Erythroblast (primary cell): ENCODE data around the gene AFF3.

Experiments used
- DNase-seq, 2 experiments: peaks; one replicate each; lab custom pipeline; 2025; lab: John Stamatoyannopoulos, UW
- GATA1 ChIP-seq: IDR thresholded peaks from 2 replicates; pipeline ENCODE4 v1.6.1; 2011; ENCODE audit warnings: low read depth, mild to moderate bottlenecking, control low read depth, low read length, moderate library complexity
- POLR2A ChIP-seq: IDR thresholded peaks from 2 replicates; pipeline ENCODE4 v1.6.1; 2011; ENCODE audit warnings: mild to moderate bottlenecking, low read length

Gene AFF3

DNA sequence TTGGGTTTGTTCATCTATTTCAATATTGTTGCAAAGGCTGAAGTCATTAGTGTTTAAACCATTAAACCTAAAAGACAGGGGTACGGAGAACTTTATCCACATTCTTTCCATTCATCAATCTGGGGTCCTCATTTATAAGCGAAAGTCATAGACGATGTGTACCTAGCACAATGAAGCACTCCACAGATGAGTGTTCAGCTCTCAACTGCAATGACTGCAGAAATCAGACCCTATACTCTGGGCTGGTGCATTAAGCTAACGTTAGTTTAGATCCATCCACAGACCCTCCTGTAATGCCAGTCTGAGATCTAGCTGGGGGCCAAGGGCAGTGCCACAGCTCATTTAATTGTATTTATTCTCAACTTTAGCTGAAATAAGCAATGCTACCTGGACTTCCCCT lies 155.2 kb downstream of the AFF3 start:
- TF ChIP-seq POLR2A (no peak), GATA1 (no peak)
- DNase-seq, result no peak

DNA sequence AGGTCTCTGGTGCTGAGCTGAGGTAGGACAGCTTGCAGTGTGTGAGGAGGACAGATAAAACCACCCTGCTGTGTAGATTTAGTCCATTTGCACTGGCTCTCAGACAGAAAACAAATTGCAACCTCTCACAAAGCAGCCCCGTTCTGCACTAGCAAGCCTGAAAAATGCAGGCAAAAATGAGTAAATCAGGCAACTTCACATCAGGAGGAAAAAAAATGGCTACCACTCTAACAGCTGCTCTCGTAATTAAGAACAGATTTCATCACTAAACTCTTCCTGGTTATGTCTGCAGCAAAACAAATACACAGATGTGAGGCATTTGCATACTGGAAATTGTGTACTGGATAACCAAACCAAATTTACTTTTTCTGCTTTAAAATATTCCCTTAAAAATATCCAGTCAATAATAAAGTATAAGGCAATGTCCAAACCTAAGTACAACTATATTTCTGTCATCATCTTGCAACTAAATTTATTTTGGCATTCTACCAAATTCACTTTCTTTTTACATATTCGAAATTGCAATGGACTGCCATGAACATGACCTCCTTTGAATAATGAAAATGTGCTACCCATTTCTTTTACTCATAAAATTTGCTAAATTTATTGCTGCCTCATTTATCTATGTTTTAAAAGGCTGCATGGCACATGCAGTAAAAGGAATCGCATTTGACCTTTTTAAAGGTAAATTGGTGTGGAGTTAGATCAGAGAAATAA lies 157.4 kb downstream of the AFF3 start:
- TF ChIP-seq GATA1 (no peak), POLR2A (no peak)
- DNase-seq, result no peak

GRCh38 chr2:99982744-99983143 lies 159.6 kb downstream of the AFF3 start:
- DNase-seq, result no peak
- no peak for TF ChIP-seq POLR2A
- TF ChIP-seq GATA1, result no peak

GRCh38 chr2:99981840-99982239 lies 160.6 kb downstream of the AFF3 start:
- TF ChIP-seq GATA1, result no peak
- no peak for TF ChIP-seq POLR2A
- DNase-seq, result no peak

DNA sequence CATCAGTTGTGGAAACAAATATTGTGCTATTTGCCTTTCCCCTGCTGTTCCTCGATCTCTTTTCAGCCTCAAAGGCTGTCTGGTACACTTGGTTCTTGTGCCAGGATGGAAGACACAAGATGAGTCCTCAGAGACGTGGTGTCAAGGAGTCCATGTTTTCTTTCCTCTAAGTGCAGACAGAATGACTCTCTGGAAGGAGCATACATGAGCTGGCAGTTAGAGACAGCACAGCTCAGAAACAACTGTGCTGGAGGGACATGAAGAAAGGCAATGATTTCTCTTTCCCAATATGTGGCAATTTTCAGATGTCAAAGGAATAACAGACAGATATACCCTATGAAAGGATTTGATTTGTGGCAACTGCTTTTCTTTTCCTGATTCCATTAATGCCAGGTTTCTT lies 162.2 kb downstream of the AFF3 start:
- TF ChIP-seq POLR2A (no peak), GATA1 (no peak)
- DNase-seq, result no peak

GRCh38 chr2:99977966-99978365 lies 164.4 kb downstream of the AFF3 start:
- no peak for TF ChIP-seq GATA1
- no peak for TF ChIP-seq POLR2A
- no peak for DNase-seq

- DNase-seq, result no peak
- TF ChIP-seq POLR2A, result no peak
- TF ChIP-seq GATA1, result no peak
These were observed 167.0 kb downstream of the AFF3 start for GRCh38 chr2:99975386-99975785.

GRCh38 chr2:99974682-99975375 lies 167.6 kb downstream of the AFF3 start:
- TF ChIP-seq GATA1 (no peak), POLR2A (no peak)
- DNase-seq, result no peak

DNA sequence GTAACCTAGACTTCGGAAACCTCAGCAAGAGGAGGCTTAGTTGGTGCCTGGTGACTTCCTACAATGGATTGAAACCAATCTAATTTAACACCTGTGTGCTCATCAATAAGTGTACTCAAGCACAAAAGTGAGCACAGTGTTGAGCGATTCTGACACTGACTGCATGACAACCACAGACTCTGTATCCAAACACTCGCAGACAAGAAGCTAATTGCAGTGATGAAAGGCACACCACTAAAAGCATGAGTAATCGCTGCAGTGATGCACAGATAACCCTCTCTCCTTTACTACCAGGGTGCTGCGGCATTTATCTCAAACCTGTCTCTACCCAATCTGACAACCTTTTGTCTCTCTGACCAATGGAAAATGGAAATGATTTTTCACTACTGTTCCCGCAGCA lies 168.1 kb downstream of the AFF3 start:
- TF ChIP-seq GATA1 (no peak), POLR2A (no peak)
- DNase-seq, result no peak

DNA sequence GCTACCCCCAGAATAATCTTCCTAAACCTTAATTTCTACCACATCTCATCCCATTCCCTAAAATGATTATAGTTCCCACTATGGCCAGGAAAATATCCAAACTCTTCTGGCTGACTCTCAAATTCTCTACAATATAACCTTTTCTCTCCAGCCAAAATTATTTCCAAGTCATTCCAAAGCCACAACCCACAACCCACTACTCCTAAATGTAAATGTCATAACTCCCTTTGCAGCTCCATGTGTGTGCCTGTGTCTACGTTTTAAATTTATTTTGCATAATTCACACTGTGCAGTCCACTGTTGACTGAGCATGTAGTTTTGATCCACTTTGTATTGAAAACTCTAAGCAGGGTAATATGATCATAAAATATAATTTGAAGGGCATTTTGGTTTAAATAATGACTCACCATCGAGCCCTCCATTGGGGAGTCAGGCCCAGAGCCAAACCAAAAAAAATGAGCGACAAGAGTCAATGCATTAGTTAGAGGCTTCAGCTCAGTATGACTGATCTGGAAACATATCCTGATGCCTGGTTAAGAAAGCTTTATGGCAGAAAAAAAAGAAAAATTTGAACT lies 171.0 kb downstream of the AFF3 start:
- TF ChIP-seq POLR2A (no peak), GATA1 (no peak)
- DNase-seq, result no peak

DNA sequence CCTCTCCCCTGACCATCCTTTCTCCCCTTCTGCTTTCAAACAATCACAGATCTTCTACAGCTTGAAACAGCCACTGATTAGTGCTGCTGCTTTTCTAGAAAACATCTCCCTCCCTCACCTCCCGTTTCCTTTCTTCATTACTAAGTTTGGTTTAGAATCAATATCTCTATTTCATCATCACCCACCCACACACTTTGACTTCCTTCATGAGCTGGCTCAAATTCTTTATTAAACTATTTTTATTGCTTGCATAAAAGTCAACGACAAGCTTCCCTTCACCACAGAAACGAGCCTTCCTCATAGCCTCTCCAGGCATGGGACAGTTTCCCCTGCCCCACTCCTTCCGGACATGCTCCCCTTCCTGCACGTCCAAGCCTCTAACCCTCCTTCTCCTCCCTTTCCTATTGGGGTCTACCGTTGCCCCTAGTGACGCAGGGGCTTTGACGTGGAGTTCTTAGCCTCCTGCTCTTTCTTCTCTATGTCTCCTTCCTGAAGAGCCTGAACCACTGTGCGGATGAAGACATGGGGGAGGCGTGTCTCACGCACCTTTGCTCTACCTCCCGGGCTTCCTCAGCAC lies 172.0 kb downstream of the AFF3 start:
- TF ChIP-seq GATA1 (no peak), POLR2A (no peak)
- no peak for DNase-seq

- no peak for DNase-seq
- TF ChIP-seq POLR2A, result no peak
- no peak for TF ChIP-seq GATA1
These were observed 181.0 kb downstream of the AFF3 start for GRCh38 chr2:99961196-99961913.

DNA sequence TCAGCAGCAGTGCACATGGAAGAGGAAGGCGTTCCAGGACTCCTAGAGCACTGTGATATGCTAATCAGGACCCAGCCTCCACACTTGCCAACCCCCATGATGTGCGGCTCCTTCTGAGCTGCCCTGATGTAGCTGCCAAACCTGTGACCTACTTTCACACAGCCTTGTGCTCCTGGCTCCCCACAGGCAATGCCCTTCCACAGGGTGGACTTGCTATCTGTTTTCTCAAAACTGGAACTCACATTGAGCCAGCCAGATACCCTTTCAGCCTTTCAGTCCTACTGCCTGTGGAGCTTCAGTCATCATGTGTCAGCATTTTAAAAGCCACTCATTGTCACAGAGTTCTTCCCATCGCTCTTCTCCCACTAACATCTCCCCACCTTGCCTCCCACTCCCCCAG lies 181.6 kb downstream of the AFF3 start:
- TF ChIP-seq POLR2A (no peak), GATA1 (no peak)
- no peak for DNase-seq

DNA sequence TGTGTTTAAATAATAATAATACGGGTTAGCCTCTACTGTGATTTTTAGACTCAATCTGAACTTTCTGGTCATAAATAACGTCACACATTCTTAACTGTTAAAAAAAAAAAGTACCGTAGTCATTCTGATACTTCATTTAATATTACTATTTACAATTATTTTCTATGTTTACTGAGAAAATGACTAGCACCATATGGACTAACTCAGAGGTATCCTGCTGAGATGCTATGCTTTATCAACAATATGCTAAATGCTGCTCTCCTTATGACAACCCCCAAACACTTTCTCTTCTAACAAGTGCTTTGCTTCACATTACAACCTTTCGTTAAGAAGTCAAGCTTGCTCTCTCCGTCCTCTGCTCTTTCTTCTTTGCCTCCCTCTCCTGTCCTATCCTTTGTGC lies 182.1 kb downstream of the AFF3 start:
- no peak for TF ChIP-seq POLR2A
- no peak for TF ChIP-seq GATA1
- no peak for DNase-seq
